SK-N-SH treated with all-trans-retinoic acid at 6 μM for 48 hours (cell line): ENCODE data around the gene ESAM.
A peak's percentile ranks its signal among the peaks of the same experiment; 100 is the strongest.

ENCODE experiments used
- ATAC-seq: fragments of 200-7000 bp; cut with Tn5 transposase; 3 replicates; pipeline ENCODE4 v1.9.1; 2020; ENCODE audit warnings: mild to moderate bottlenecking, moderate library complexity
- ARNTL ChIP-seq: fragments of 450-650 bp; formaldehyde crosslinking; IDR thresholded peaks from 2 replicates; pipeline ENCODE4 v1.5.0; 2020; ENCODE audit warnings: low read depth, mild to moderate bottlenecking, moderate library complexity, borderline replicate concordance
- BACH2 ChIP-seq: fragments of 250-450 bp; sonication (Bioruptor Pico); IDR thresholded peaks from 2 replicates; pipeline ENCODE4 v1.9.0; 2021; ENCODE audit warnings: mild to moderate bottlenecking, borderline replicate concordance
- CSDC2 ChIP-seq: fragments of 250-450 bp; sonication (Bioruptor Pico); IDR thresholded peaks from 2 replicates; pipeline ENCODE4 v1.5.0; 2020; ENCODE audit warnings: mild to moderate bottlenecking, moderate library complexity
- ESRRG ChIP-seq: fragments of 250-450 bp; sonication (Bioruptor Pico); IDR thresholded peaks from 2 replicates; pipeline ENCODE4 v1.6.1; 2021; ENCODE audit warnings: mild to moderate bottlenecking
- ISL1 ChIP-seq: fragments of 250-450 bp; sonication (Bioruptor Pico); IDR thresholded peaks from 2 replicates; pipeline ENCODE4 v2.1.2; 2022; ENCODE audit warnings: mild to moderate bottlenecking, moderate library complexity
- OSR1 ChIP-seq: fragments of 250-450 bp; sonication (Bioruptor Pico); IDR thresholded peaks from 2 replicates; pipeline ENCODE4 v1.8.0; 2022; ENCODE audit warnings: moderate library complexity, mild to moderate bottlenecking, inconsistent platforms
- PPARA ChIP-seq: fragments of 250-450 bp; sonication (Bioruptor Pico); IDR thresholded peaks from 2 replicates; pipeline ENCODE4 v1.5.0; 2020; ENCODE audit warnings: mild to moderate bottlenecking, borderline replicate concordance
- RARB ChIP-seq: fragments of 250-450 bp; sonication (Bioruptor Pico); IDR thresholded peaks from 2 replicates; pipeline ENCODE4 v1.8.0; 2021; ENCODE audit warnings: mild to moderate bottlenecking, moderate library complexity
- SNAI2 ChIP-seq: fragments of 250-450 bp; sonication (Bioruptor Pico); IDR thresholded peaks from 2 replicates; pipeline ENCODE4 v1.5.0; 2020; ENCODE audit warnings: mild to moderate bottlenecking, moderate library complexity
- TCF4 ChIP-seq: fragments of 250-450 bp; sonication (Bioruptor Pico); IDR thresholded peaks from 2 replicates; pipeline ENCODE4 v1.8.0; 2021; ENCODE audit warnings: mild to moderate bottlenecking, moderate library complexity, borderline replicate concordance
- TOX ChIP-seq: fragments of 250-450 bp; sonication (Bioruptor Pico); IDR thresholded peaks from 2 replicates; pipeline ENCODE4 v1.8.0; 2021; ENCODE audit warnings: mild to moderate bottlenecking, moderate library complexity, borderline replicate concordance
- TSHZ2 ChIP-seq: fragments of 250-450 bp; sonication (Bioruptor Pico); IDR thresholded peaks from 2 replicates; pipeline ENCODE4 v1.5.0; 2020; ENCODE audit warnings: mild to moderate bottlenecking, moderate library complexity
- ZC3H10 ChIP-seq: fragments of 250-450 bp; sonication (Bioruptor Pico); IDR thresholded peaks from 2 replicates; pipeline ENCODE4 v1.5.1; 2021; ENCODE audit warnings: mild to moderate bottlenecking, moderate library complexity
- ZFP3 ChIP-seq: fragments of 250-450 bp; sonication (Bioruptor Pico); IDR thresholded peaks from 2 replicates; pipeline ENCODE4 v1.5.0; 2020; ENCODE audit warnings: mild to moderate bottlenecking, moderate library complexity
- ZFP30 ChIP-seq: fragments of 450-650 bp; formaldehyde crosslinking; IDR thresholded peaks from 2 replicates; pipeline ENCODE4 v1.5.0; 2022; ENCODE audit warnings: mild to moderate bottlenecking, moderate library complexity
- ZNF565 ChIP-seq: fragments of 450-650 bp; formaldehyde crosslinking; conservative IDR thresholded peaks from 2 replicates; pipeline ENCODE4 v1.5.0; 2020; ENCODE audit warnings: low read depth, mild to moderate bottlenecking, moderate library complexity
- ZNF70 ChIP-seq: fragments of 450-650 bp; formaldehyde crosslinking; IDR thresholded peaks from 2 replicates; pipeline ENCODE4 v1.5.0; 2020; ENCODE audit warnings: mild to moderate bottlenecking, moderate library complexity
- TF ChIP-seq, protein P1 (sequence below): fragments of 250-450 bp; sonication (Bioruptor Pico); IDR thresholded peaks from 2 replicates; pipeline ENCODE4 v1.8.0; 2021; ENCODE audit warnings: low read depth, mild to moderate bottlenecking, moderate library complexity, borderline replicate concordance

The ESAM gene

DNA sequence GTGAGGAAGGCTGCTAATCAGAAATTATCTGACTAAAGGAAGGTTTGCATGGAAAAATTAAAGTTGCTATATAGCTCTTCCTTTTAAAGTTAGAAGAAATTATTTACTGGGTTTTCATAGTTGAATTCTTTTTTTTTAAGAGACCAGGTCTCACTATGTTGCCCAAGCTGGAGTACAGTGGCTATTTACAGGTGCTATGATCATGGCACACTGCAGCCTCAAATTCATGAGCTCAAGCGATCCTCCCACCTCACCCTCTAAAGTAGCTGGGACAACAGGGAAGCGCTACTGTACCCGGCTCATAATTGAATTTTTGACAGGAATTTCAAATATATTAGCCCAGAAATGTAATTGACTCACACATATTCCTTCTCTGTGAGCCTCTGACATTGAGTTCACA lies 34.2 kb upstream of the ESAM start (continued):
- TF ChIP-seq, protein P1, sequence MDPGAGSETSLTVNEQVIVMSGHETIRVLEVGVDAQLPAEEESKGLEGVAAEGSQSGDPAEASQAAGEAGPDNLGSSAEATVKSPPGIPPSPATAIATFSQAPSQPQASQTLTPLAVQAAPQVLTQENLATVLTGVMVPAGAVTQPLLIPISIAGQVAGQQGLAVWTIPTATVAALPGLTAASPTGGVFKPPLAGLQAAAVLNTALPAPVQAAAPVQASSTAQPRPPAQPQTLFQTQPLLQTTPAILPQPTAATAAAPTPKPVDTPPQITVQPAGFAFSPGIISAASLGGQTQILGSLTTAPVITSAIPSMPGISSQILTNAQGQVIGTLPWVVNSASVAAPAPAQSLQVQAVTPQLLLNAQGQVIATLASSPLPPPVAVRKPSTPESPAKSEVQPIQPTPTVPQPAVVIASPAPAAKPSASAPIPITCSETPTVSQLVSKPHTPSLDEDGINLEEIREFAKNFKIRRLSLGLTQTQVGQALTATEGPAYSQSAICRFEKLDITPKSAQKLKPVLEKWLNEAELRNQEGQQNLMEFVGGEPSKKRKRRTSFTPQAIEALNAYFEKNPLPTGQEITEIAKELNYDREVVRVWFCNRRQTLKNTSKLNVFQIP (CRISPR knock-in tag), result no peak
- TF ChIP-seq PPARA, result no peak
- no peak for TF ChIP-seq ZNF565
- TF ChIP-seq CSDC2 (CRISPR knock-in tag), result no peak

GRCh38 chr11:124793466-124794278 lies 31.6 kb upstream of the ESAM start:
- TF ChIP-seq ZC3H10 (CRISPR knock-in tag), result no peak
- no peak for TF ChIP-seq TCF4 (CRISPR knock-in tag)
- no peak for TF ChIP-seq ZNF565
- no peak for TF ChIP-seq ZFP30 (CRISPR knock-in tag)
- no peak for TF ChIP-seq CSDC2 (CRISPR knock-in tag)
- TF ChIP-seq RARB (CRISPR knock-in tag), result no peak
- no peak for TF ChIP-seq ZNF70
- no peak for TF ChIP-seq ISL1 (CRISPR knock-in tag)
- no peak for TF ChIP-seq OSR1 (CRISPR knock-in tag)
- peak; percentile 90 for ATAC-seq

DNA sequence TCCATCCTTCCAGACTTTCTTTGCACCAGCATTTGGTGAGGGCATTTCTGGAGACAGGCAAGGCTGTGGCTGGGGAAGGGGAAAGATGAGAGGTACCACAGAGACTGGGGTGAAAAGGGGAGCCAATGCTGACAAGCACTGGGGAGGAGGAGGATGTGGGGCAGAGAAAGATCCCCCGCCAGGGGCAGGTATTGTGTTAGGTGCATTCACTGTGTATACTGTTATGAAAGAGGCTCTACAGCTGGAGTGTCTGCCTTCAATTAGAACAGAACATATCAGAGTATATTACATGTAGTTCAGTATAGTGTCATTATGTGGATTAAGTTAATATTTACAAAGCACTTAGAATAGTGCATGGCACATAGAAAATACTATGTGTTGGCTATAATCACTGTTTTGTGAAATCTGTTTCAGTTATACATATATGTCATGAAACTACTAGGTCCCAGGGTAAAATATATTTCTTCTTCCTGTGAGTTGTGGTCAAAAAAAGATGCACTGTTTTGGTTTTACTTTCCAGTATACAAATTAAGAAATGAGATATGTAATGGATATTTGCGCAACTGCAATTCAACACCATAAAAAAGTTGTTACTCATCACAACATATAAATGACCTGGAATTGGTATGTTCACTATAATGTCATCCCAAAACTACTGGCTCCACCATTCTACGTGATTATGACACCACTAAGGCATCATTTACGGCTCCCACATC lies 29.7 kb upstream of the ESAM start:
- ATAC-seq, result no peak
- no peak for TF ChIP-seq BACH2
- no peak for TF ChIP-seq ISL1 (CRISPR knock-in tag)
- no peak for TF ChIP-seq TSHZ2 (CRISPR knock-in tag)
- TF ChIP-seq, protein P1 (CRISPR knock-in tag), result no peak
- TF ChIP-seq ZNF70, result no peak
- TF ChIP-seq OSR1 (CRISPR knock-in tag), result no peak
- TF ChIP-seq TOX (CRISPR knock-in tag), result no peak
- no peak for TF ChIP-seq ARNTL (CRISPR knock-in tag)
- TF ChIP-seq PPARA, result no peak

- TF ChIP-seq ZFP3 (CRISPR knock-in tag) (no peak), ZNF70 (no peak), PPARA (no peak), TOX (CRISPR knock-in tag) (no peak), ESRRG (CRISPR knock-in tag) (no peak), SNAI2 (CRISPR knock-in tag) (no peak), ZNF565 (no peak), ISL1 (CRISPR knock-in tag) (no peak), TSHZ2 (CRISPR knock-in tag) (no peak)
These were observed 26.4 kb upstream of the ESAM start for GRCh38 chr11:124788521-124788920.

More at GRCh38 chr11:124788521-124788920, 26.4 kb upstream of the ESAM start:
- ATAC-seq, result no peak
